Cerebellar cortex (tissue), 1 donor: Measurements from ENCODE around the gene KMT2D.

Experiments
- DNase-seq: peaks from one replicate; pipeline ENCODE4 v3.0.0-alpha.2; 2015; ENCODE audit warnings: low spot score

Gene KMT2D

GRCh38 chr12:49052451-49053208 lies 8.0 kb downstream of the KMT2D start:
- DNase-seq: no peak

GRCh38 chr12:49051777-49052438 lies 8.7 kb downstream of the KMT2D start:
- no peak for DNase-seq

GRCh38 chr12:49051373-49051764 lies 9.2 kb downstream of the KMT2D start:
- DNase-seq: no peak

- DNase-seq: no peak
These were observed 9.9 kb downstream of the KMT2D start for GRCh38 chr12:49050507-49051372.

GRCh38 chr12:49049566-49050224 lies 10.9 kb downstream of the KMT2D start:
- no peak for DNase-seq

GRCh38 chr12:49048953-49049352 lies 11.6 kb downstream of the KMT2D start:
- DNase-seq: no peak

GRCh38 chr12:49046129-49046895 lies 14.3 kb downstream of the KMT2D start:
- DNase-seq: no peak

GRCh38 chr12:49044660-49045059 lies 15.9 kb downstream of the KMT2D start:
- DNase-seq: no peak

- peak; percentile 54 for DNase-seq
These were observed 16.7 kb downstream of the KMT2D start for GRCh38 chr12:49043856-49044258.

GRCh38 chr12:49043241-49043640 lies 17.4 kb downstream of the KMT2D start:
- no peak for DNase-seq

- peak; percentile 28 for DNase-seq
These were observed 18.6 kb downstream of the KMT2D start for GRCh38 chr12:49041881-49042484.

- DNase-seq: no peak
These were observed 19.3 kb downstream of the KMT2D start for GRCh38 chr12:49041036-49041880.

- no peak for DNase-seq
These were observed 20.2 kb downstream of the KMT2D start for GRCh38 chr12:49040364-49040855.

- DNase-seq: no peak
These were observed 20.9 kb downstream of the KMT2D start for GRCh38 chr12:49039421-49040363.

- peak; percentile 50 for DNase-seq
These were observed 22.2 kb downstream of the KMT2D start for GRCh38 chr12:49038291-49038955.

GRCh38 chr12:49037947-49038237 lies 22.7 kb downstream of the KMT2D start:
- DNase-seq: no peak

GRCh38 chr12:49037111-49037946 lies 23.3 kb downstream of the KMT2D start:
- DNase-seq: no peak
